Stimulated activated CD8-positive, alpha-beta memory T cell treated with anti-CD3 and anti-CD28 coated beads, Interleukin-7, amount 100 ng/mL, for 1 hour (primary cell): ENCODE measurements around the gene GRID2.

Experiments used
- DNase-seq, 2 donors: peaks; one replicate each; pipeline ENCODE4 v3.0.0-alpha.2; 2020; ENCODE audit warnings: low read depth in 2 of 2

The GRID2 gene

DNA sequence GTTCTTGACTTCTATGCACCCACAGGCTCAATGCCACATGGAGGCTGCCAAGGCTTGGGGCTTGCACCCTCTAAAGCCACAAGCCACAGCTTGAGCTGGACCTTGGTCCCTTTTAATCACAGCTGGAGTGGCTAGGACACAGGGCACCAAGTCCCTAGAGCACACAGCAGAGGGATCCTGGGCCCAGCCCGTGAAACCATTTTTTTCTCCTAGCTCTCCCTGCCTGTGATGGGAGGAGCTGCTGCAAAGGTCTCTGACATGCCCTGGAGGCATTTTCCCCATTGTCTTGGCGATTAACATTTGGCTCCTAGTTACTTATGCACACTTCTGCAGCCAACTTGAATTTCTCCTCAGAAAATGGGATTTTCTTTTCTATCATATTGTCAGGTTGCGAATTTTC is 410.9 kb downstream of the GRID2 start:
- no peak for DNase-seq

DNA sequence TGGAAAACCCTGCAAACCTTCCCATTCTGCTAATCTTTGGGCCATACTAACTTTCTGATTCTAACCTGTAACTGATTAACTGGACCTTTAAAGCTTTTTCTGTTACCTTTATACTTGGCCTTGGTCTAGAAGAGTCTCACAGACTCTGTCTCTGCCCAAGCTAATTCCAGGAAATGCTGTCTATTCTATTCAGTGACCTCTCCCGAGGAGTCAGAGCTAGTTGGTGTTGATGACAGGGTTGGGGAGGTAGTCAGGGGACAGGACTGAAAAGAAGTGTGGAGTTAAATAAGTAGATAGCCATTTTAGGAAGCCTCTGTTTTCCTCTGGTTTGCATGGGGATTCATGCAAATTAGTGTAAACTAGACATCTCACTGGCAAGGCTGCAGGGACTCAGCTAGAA is 429.5 kb downstream of the GRID2 start:
- no peak for DNase-seq

DNA sequence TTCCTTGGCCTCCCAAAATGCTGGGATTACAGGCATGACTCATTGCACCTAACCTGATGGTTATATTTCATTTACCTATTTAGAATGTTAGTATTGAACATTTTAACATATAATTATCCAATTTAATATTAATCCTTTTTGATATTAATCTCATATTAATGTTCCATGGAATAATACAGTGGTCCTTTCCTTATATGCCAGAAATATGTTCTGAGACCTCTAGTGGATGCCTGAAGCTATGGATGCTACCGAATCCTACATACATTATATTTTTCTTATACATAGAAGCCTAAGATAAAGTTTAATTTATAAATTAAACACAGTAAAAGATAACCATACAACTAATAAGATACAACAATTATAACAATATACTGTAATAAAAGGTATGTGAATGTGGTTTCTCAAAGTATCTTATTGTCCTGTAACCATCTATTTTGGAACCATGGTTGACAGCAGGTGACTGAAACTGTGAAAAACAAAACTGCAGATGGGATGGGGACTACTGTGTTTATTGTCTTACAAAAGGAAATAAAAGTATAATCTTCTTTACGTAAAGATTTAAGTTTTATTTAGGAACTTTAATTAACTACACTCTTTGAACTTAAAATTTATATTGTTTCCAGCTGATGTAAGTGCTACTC is 431.4 kb downstream of the GRID2 start:
- no peak for DNase-seq

DNA sequence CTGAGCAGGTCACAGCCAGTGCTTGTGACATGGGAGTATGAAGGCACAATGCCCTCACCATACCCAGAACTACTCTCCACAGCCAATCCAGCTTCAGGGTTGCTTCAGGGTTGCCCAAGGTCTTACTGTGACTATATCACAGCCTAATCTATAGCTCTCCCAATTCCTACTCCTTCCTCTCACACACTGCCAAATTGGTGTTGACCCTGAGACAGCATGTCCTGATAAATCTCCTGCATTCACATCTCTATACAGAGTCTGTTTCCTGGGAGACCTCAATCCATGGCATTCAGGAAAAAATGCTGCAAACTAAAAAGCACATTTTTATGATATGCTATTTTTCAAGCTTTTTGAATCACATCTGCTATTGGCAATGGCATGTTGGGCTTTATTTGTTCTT is 456.7 kb downstream of the GRID2 start:
- DNase-seq: no peak

DNA sequence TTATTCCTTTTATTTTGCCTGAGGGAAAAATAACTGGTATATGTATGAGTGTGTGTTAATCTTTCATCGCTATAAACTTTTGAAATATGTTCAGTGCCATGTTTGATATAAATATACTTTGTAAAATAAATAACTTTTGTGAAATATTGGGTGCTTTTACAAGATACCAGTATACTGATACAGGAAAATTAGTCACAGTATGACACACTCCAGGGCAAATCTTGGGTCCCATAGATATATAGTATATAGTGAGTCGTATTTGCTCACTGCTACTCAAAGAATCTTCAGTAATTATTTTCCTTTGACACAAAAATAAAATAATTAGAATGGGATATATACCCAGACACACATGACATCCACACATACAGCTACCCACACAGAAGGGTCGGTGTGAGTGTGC is 472.3 kb downstream of the GRID2 start:
- no peak for DNase-seq

DNA sequence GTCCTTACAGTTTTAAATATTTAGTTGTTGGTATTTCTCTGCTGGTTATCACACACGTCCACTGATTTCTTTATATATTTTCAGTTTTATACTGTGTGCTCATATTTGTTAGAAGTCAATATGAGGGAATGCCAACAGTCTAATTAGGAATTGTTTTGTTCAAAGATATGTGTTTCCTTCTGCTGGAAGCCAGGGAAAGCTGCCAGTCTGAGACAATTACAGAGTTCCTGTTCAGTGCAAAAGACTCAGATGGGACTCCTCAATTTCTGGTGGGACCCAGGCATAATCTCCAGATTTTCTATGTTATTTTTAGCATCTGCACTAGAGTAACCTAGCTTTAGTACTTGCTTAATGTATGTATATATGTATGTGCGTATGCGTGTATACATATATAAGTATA is 486.0 kb downstream of the GRID2 start:
- no peak for DNase-seq

DNA sequence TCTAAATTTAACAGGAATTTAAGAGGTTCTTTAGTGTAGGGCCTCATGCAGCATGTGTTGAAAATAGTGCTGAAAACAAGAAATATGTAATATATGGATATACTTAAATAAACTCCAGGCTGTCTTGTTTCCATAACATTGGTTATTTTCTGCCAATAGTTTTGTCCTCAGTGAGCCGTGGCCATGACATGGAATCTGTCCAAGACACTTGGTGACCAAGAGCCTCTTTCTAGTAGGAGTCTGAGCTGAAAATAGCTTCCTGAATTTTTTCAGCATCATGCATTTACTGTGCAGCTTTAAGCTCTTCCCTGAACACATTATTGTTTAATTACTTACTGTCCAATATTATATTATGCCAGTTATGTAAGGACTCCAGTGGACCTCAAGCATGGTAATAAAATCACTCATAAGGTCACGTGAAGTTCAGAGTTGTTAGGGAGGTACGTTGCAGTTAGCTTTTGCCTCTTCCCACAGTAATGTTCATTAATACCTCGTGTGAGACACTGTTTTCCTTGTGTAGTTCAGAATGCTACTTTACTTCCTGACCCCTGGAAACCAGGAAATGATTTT is 488.2 kb downstream of the GRID2 start:
- DNase-seq: no peak

DNA sequence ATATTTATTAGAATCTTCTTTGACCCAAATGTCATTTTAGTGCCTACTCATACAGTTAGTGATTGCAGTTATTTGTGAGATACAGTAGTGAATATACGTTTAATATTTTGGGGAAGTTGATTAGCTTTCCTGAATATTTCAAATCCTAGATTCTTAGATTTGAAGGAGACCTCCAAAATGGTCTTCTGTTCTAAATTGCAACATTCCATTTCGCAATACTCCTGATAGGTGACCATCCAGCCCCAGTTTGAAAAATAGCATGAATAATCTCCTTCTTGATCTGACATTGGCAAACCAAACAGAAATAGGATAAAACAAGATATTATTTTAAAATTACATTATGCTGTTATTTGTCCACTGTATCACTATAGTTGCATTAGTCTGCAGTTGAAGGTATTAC is 505.6 kb downstream of the GRID2 start:
- no peak for DNase-seq

DNA sequence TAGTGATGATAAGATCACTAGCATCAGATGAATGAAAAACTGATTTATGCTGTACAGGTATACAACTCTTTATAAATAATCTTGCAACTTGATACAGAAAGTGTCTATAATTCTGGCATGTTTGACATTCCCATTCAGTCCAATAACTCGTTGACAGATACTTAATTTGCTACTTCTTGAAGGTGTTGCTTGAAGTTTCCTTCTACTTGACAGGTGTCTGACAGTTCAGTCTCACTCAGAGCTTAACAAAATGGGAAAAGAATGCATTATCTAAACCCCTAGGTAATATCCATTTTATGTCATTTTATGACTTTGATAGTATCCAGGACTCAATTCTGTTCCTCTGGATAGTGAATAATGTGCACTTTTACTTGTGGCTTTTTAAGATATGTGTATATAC is 508.9 kb downstream of the GRID2 start:
- DNase-seq: no peak

DNA sequence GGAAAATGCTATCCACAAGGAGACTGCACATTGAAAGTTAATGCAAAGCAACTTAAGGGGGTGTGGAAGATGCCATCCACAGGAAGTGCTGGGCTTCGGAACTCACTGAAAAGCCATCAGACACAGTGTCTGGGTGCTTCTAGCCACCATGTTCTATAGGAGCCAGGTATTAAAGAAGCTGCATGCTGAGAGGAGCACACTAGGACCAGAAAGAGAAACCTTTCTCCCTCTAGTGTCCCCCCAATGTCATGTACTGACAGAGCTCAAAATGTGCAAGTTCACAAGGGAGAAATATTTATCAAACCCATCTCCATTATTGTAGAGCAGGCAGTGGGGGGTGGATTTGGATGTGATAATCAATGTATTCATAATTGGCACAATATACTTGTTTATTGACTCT is 510.9 kb downstream of the GRID2 start:
- DNase-seq: no peak

DNA sequence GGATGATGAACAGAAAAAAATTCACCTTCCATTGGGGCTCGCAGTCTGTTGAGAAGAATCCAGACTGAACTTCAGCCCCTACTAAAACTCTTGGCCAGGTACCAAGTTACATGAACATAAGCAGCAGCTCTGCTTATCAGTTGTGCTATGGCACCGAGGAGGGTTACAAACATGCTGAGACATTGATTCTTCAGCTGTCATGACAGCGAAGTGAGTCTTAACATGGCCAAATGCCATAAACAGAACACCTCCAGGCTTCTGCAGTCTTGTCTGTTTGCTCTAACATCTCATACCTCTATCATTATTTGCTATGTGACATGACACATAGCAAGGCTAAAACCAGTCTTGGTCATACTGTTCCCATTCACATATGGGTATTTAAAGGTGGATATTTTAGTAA is 521.5 kb downstream of the GRID2 start:
- no peak for DNase-seq

DNA sequence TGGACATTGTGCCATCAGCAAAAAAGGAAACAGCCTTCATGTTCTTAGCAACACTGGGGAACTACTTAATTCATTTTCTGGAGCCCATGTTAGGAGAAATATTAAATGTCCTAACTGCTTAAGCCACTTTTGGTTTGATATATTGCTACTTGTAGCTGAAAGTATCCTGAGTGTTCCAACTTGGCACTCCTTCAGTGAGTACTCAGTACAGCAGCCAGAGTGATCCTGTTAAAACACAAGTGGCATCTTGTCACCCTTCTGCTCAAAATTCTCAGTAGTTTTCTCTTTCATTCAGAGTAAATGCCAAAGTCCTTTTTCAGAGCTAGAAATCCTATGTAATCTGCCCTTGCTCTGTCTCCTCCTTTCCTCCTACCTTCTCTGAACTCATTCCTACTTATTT is 522.0 kb downstream of the GRID2 start:
- DNase-seq: no peak

DNA sequence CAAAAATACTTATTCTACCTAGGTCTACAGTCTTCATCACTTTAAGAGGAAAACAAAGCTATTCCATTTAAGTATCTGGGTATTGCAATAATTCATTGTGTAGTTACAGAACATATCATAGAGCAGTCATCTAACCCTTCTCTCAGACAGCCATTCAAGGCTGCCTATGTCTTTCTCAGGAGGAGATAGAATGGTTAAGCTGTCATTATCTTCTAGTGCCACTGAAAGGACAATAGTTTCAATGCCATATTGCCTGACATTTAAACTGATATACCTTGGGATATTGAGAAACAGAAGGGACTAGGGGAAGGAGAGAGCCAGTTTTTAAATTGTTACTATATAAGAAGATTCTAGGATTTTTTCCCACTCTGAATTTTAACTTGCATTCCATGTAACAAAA is 527.0 kb downstream of the GRID2 start:
- no peak for DNase-seq

DNA sequence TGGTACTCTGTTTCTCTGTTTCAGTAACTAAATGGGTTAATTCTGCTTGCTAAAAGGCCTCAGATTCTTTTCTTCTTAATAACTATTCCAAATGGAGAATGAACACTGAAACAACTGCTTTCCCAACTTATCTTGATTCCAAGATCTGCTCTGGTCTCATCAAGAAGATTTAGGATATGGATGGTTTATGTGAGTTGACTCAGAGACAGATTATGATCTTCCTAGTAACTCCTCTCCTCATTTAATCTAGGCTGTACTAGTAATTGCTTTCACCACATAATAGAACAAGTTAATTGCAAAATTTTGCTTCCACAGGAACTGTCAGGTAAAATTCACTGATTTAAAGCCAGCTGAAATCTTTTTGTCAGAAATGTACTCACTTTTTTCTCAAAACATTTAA is 537.1 kb downstream of the GRID2 start:
- no peak for DNase-seq

DNA sequence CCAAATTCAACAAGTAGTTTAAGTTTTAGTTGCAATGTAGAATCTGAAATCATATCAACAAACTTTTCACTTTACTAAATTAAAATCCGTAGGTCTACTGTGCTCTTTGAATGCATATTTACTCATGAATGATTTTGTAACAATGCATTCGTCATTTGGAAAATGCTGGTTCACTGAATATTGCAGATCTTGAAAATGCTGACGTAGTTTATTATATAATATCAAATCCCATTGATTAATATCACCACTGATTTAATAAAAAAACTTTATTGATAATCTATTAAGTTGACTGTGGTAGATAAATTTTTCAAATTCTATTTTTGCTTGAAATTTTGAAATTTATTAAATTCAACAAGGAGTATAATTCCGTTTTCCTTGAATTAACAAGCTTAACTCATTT is 540.0 kb downstream of the GRID2 start:
- DNase-seq: no peak

DNA sequence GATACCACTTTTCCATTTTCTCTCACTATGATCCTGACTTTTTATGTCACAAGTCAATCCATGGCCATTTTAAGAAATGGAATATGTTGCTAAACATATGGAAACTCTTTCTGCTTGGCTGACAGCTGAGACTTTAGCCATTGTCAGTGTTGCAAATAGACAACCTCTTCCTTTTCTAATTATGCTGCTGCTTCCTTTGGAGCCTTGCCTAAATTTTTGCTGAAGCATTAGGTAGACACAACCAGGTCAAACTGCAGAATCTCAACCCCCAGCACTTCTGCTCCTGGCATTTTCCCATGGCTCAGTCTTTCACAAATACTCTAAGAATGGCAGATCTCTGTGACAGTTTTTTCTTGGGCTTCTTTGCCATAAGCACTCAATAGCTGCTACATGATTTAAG is 543.3 kb downstream of the GRID2 start:
- no peak for DNase-seq

DNA sequence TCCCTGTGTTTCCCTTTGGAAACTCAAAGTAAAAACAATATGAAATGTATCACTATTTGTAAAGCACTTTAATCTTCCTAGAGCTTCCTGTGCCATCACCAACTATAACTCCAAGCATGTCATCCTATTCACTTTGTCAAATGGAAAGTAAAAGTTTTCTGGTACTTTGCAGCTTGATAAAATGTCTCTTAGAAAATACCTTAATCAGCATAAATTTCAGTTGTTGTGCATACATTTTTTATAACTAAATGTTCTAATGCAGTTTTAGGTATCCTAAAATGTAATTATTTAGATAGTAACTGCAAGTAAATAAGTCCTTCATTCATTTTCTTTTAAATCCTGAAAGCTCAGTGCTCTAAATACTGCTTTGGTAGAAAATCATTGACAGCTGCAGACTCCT is 558.7 kb downstream of the GRID2 start:
- no peak for DNase-seq

DNA sequence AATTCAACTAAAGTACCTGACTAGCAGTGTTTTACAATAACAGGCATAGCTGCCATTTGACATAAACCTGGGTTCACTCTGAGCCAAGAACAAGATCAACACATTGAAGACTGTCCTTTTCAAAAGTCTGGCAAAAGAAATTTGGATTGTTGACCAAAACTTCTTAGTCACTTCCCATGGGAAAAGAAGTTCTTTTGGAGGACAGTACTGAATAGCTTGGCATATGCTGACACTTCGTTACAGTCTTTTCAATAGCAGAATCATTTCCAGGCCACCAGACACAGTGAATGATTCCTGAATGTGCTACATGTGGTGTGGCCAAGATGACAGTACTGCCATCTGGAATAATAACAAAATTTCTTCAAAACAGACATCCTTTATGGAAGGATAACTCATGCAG is 560.3 kb downstream of the GRID2 start:
- no peak for DNase-seq

DNA sequence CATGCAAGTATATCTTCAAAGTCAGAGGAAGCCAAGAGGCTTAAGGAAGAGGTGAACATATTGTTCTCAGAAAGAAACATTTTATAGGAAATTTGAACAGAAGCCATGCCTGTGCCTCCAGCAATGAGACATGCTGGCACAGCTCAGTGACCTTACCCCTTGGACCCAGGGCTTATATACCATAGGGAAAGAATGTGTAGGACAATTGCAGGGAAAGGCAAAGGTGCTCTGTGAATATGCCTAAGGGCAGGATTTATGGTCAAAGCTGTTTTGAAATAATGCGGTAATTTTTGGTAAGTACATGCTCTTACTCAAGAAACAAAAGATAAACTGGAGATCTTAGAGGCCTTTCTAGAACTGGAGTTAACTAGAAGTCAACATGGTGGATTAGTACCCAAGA is 568.8 kb downstream of the GRID2 start:
- DNase-seq: no peak

DNA sequence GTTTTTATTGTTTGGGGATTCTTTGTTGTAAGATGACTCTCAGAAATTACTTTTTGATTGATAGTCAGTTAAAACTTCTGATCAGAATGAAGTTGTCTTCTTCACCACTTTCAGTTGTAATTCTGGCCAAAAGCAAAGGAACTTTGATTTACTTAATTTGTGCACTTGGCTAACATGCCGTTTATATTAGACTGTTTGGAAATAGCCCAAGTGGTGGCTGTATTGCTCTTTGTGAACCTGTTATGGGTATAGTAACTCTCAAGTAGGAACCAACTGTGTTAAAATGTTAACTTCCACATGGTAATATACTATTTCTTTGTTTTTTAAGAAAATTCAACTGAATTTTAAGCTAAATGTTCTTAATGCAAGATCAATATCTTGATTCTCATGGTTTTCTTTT is 581.9 kb downstream of the GRID2 start:
- no peak for DNase-seq

DNA sequence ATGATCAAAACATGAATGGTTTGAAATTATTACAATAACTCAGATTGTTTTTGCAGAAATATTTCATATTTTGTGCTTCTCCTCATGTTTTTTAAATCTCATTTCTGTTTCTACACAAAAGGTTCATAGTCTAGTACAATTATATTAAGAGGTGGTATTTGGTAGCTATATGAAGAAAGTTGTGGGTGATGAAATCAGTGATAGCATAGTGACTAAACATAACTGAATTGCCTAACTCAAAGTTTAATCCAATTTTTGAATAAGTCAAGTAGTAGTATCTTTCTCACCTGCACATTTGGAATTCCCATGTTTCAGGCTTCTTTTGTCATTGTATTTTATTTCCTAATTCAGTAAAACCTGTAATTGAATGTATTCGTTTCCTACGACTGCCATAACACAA is 648.7 kb downstream of the GRID2 start:
- DNase-seq: no peak

DNA sequence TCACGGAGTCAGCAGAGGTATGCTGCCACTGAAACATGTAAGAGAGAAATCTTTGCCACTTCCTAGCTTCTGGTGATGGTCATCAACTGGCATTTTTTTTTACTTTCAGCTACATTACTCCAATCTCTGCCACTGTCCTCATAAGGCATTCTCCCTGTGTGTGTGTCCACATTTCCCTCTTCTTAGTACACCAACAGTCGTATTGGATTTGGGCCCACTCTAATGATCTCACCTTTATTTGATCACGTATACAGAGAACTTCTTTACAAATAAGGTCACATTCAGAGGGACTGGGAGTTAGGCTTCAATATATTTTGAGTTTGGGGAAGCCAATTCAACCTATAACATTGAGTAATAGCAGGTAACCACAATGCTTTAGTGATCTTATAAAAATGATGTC is 649.1 kb downstream of the GRID2 start:
- no peak for DNase-seq

DNA sequence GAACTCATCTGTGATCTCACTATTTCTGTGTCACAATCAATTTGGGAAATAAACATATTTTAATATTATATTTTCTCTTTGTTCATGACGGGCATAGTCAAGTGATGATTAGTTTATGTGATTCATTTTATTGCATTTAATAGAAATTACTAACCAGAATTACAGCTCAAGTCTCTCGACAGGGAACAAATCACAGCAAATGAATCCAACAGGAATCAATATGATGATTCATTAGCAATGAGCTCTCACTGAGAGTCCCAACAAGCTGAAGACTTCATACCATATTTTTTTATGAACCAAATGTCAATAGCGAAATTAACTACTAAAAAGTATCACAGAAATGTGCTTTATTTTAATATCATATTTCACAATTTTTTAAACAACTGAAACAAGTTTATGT is 649.7 kb downstream of the GRID2 start:
- DNase-seq: no peak

DNA sequence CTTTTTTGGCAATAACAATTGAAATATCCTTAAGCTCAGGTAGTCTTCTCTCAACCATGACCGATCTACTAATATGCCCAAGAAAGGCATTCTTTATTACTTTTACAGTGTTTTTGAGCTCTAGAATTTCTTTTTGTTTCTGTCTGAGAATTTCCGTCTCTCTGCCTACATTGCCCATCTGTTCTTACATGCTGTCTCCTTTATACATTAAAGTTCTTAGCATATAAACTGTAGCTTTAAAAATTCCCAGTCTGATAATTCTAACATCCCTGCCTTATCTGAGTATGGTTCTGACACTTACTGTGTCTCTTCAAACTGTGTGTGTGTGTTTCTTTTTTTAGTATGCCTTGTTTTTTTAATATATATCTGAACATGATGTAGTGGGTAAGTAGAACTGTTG is 658.1 kb downstream of the GRID2 start:
- DNase-seq: no peak
